Muscle of back (tissue), 11 donors: ENCODE data around the gene FLYWCH2. TPM values are rescaled to one million over a fixed set of nuclear protein-coding genes. Genes with fewer than 3 reads are reported as not detected.
"Not testable (repeated sequence)": the region's sequence is repeated elsewhere in the genome, so short reads cannot be mapped to it uniquely, and the experiment has no call there.

Experiments
- DNase-seq, 3 donors: peaks; one replicate each; pipeline versions ENCODE4 v3.0.0 to v3.0.0-alpha.2; 2013
- polyA plus RNA-seq, 10 donors: library from polyadenylated mRNA; unstranded; fragments of 120-200 nt; gene quantifications; one replicate each; pipeline ENCODE4 v1.2.1, GENCODE V29; 2013; ENCODE audit not compliant: insufficient read length in 10 of 10

FLYWCH2 gene
- polyA plus RNA-seq, 10 donors: 10.4 to 20.2 (median 15.5) TPM

GRCh38 chr16:2936436-2937011 lies 53.5 kb downstream of the FLYWCH2 start:
- no peak for DNase-seq

GRCh38 chr16:2937170-2937569 lies 54.2 kb downstream of the FLYWCH2 start:
- DNase-seq: no peak

- DNase-seq: no peak
Measured at GRCh38 chr16:2938206-2938605, 55.2 kb downstream of the FLYWCH2 start.

- DNase-seq: no peak
Measured at GRCh38 chr16:2939968-2940367, 57.0 kb downstream of the FLYWCH2 start.

DNA sequence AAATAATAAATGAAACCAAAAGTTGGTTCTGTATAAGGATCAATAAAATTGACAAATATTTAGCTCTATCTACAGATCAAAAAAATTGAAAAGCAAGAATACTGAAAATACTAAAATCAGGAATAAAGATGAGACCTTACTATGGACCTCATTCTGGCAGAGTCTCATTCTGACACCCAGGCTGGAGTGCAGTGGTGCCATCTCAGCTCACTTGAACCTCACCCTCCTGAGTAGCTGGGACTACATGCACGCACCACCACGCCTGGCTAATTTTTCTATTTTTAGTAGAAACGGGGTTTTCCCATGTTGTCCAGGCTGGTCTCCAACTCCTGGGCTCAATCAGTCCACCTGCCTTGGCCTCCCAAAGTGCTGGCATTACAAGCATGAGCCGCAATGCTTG lies 59.0 kb downstream of the FLYWCH2 start:
- DNase-seq: no peak

GRCh38 chr16:2943716-2944115 lies 60.7 kb downstream of the FLYWCH2 start:
- DNase-seq: not testable (repeated sequence)

DNA sequence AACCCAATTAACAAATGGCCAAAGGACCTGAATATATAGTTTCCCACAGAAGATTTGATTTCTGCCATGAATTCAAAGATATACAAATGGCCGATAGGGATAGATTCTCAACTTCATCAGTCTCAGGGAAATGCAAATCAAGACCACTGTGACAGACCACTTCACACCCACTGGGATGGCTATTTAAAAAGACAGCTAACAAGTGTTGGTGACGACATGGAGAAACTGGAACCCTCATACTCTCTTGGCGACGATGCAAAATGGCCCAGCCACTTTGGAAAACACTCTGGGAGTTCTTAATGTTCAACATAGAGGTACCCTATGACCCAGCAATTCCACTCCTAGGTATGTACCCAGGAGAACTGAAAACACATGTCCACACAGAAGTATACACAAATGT lies 63.6 kb downstream of the FLYWCH2 start:
- DNase-seq: no peak

Other genes starting within 250 kb of the FLYWCH2 start
- 10 to 100 TPM; 18.5 to 22.9 (median 20.6) TPM for gene KCTD5, start 200.7 kb upstream of the FLYWCH2 start, polyA plus RNA-seq
- 1 to 10 TPM in 6 of 10 donors, under 1 TPM in 4; 0.86 to 1.6 (median 1.2) TPM for gene PRSS27, start 163.0 kb upstream of the FLYWCH2 start, polyA plus RNA-seq
- gene SRRM2, start 130.6 kb upstream of the FLYWCH2 start, polyA plus RNA-seq: 100 to 1,000 TPM; 351 to 593 (median 450) TPM
- gene ELOB, start 105.9 kb upstream of the FLYWCH2 start, polyA plus RNA-seq: 100 to 1,000 TPM; 126 to 207 (median 146) TPM
- not detected for gene PRSS33, start 95.7 kb upstream of the FLYWCH2 start, polyA plus RNA-seq
- not detected for gene PRSS41, start 84.7 kb upstream of the FLYWCH2 start, polyA plus RNA-seq
- under 1 TPM in 3 of 10 donors, not detected in 7; 0.24 to 0.53 (median 0.31) TPM for gene PRSS21, start 66.0 kb upstream of the FLYWCH2 start, polyA plus RNA-seq
- under 1 TPM in 9 of 10 donors, not detected in 1; 0.24 to 0.90 (median 0.56) TPM for gene ZG16B, start 52.9 kb upstream of the FLYWCH2 start, polyA plus RNA-seq
- gene PRSS22, start 25.0 kb upstream of the FLYWCH2 start, polyA plus RNA-seq: under 1 TPM in 2 of 10 donors, not detected in 8; 0.83 to 0.94 TPM
- 10 to 100 TPM; 10.7 to 25.3 (median 17.2) TPM for gene FLYWCH1, start 28.7 kb downstream of the FLYWCH2 start, polyA plus RNA-seq
- gene KREMEN2, start 81.1 kb downstream of the FLYWCH2 start, polyA plus RNA-seq: 10 to 100 TPM in 2 of 10 donors, 1 to 10 TPM in 8; 1.7 to 27.6 (median 5.6) TPM
- 10 to 100 TPM in 1 of 10 donors, 1 to 10 TPM in 9; 4.9 to 13.2 (median 7.2) TPM for gene PAQR4, start 86.1 kb downstream of the FLYWCH2 start, polyA plus RNA-seq
- 10 to 100 TPM in 4 of 10 donors, 1 to 10 TPM in 6; 5.8 to 23.0 (median 9.5) TPM for gene PKMYT1, start 97.2 kb downstream of the FLYWCH2 start, polyA plus RNA-seq
- gene CLDN9, start 129.7 kb downstream of the FLYWCH2 start, polyA plus RNA-seq: 1 to 10 TPM in 7 of 10 donors, under 1 TPM in 3; 0.45 to 2.6 (median 1.3) TPM
- gene CLDN6, start 135.0 kb downstream of the FLYWCH2 start, polyA plus RNA-seq: 1 to 10 TPM in 2 of 10 donors, under 1 TPM in 7, not detected in 1; 0.16 to 6.3 (median 0.31) TPM
- 10 to 100 TPM; 21.3 to 91.8 (median 36.6) TPM for gene TNFRSF12A, start 137.2 kb downstream of the FLYWCH2 start, polyA plus RNA-seq
- gene HCFC1R1, start 140.7 kb downstream of the FLYWCH2 start, polyA plus RNA-seq: 100 to 1,000 TPM in 8 of 10 donors, 10 to 100 TPM in 2; 68.2 to 157 (median 121) TPM
- gene THOC6, start 140.8 kb downstream of the FLYWCH2 start, polyA plus RNA-seq: 10 to 100 TPM; 15.9 to 26.9 (median 19.8) TPM
- under 1 TPM in 6 of 10 donors, not detected in 4; 0.07 to 0.82 (median 0.11) TPM for gene BICDL2, start 153.7 kb downstream of the FLYWCH2 start, polyA plus RNA-seq
- 1 to 10 TPM; 1.1 to 3.0 (median 1.8) TPM for gene MMP25, start 163.3 kb downstream of the FLYWCH2 start, polyA plus RNA-seq
- gene IL32, start 182.4 kb downstream of the FLYWCH2 start, polyA plus RNA-seq: 100 to 1,000 TPM in 6 of 10 donors, 10 to 100 TPM in 4; 43.8 to 181 (median 123) TPM
- under 1 TPM in 8 of 10 donors, not detected in 2; 0.13 to 0.53 (median 0.20) TPM for gene ZSCAN10, start 216.1 kb downstream of the FLYWCH2 start, polyA plus RNA-seq
- 10 to 100 TPM in 7 of 10 donors, 1 to 10 TPM in 3; 7.5 to 14.6 (median 11.7) TPM for gene ZNF205, start 229.4 kb downstream of the FLYWCH2 start, polyA plus RNA-seq